Measurements from ENCODE around the gene STMP1.
"Not testable (repeated sequence)": the region's sequence is repeated elsewhere in the genome, so short reads cannot be mapped to it uniquely, and the experiment has no call there.

STMP1 gene

GRCh38 chr7:135664046-135664589 lies 1.8 kb downstream of the STMP1 start:
- no peak for DNase-seq (ENCODE audit: low read depth)

- DNase-seq (ENCODE audit: low read depth): no peak
Measured at GRCh38 chr7:135665042-135665441, 2.7 kb downstream of the STMP1 start.

GRCh38 chr7:135666156-135666555 lies 3.8 kb downstream of the STMP1 start:
- no peak for DNase-seq (ENCODE audit: low read depth)

GRCh38 chr7:135666846-135667245 lies 4.5 kb downstream of the STMP1 start:
- DNase-seq (ENCODE audit: low read depth): no peak

DNA sequence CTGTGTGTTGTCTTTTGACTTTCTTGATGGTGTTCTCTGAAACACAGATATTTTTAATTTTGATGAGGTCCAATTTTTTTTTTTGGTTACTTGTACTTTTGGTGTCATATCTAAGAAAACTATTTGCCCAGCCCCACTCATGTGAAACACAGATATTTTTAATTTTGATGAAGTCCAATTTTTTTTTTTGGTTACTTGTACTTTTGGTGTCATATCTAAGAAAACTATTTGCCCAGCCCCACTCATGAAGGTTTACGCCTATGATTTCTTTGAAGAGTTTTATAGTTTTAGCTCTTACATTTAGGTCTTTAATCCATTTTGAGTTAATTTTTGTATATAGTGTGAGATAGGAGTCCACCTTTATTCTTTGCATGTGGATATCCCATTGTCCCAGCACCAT lies 5.3 kb downstream of the STMP1 start:
- DNase-seq (ENCODE audit: low read depth): not testable (repeated sequence)

- not testable (repeated sequence) for DNase-seq (ENCODE audit: low read depth)
Measured at GRCh38 chr7:135668852-135669395, 6.6 kb downstream of the STMP1 start.

DNA sequence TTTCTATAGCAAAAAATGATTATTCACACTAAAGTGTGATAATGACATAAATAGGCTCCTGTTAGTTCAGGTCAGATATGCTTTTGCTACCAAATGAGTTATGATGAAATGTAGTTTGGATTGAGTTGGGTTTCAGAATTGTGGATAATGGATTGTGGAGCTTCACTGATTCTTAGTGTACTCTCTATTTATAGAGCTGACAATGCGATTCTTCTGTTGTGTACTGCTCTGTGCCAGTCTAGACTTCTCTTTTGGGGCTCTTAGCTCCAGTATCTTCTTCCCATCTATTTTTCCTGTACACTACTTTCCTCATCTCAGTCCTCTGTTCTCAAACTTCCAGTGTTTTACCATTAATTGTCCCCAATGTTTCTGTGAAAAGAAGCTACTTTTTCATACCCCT lies 7.5 kb downstream of the STMP1 start:
- no peak for DNase-seq (ENCODE audit: low read depth)

GRCh38 chr7:135670179-135670578 lies 7.9 kb downstream of the STMP1 start:
- DNase-seq (ENCODE audit: low read depth): no peak

DNA sequence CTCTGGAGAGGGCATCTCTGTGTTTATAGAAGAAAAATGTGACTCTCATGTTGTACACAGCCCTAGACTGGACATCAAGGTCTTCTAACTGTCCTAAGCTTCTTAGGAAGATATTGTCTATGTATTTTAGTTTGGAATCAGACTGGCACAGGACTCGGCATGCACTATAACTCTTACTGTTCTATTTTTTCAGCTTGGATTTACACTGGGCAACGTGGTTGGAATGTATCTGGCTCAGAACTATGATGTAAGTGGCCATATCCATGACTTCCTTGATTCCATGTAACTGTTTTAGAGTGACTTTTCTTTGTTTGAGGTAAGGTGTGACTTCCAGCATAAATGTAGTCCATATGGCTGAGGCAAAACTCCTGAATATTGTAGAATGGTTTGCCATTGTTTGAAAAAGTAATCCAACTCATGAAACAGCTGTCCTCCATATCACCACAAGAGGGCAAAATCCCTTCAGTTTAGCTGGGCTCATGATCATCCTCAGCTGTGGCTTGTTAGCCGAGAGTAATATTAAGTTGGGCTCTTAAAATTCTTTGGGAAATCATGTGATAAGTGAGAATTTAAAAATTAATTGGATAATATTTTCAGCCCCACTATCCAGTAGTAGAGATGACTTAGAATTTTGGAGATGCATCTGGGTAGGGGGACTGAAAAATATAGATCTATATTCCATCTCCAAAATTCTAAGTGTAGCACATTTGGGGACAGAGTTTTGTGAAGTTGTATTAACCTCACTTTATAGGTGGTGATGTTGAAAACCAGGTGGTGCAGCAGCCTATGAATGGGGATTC lies 10.4 kb downstream of the STMP1 start:
- no peak for DNase-seq (ENCODE audit: low read depth)

DNA sequence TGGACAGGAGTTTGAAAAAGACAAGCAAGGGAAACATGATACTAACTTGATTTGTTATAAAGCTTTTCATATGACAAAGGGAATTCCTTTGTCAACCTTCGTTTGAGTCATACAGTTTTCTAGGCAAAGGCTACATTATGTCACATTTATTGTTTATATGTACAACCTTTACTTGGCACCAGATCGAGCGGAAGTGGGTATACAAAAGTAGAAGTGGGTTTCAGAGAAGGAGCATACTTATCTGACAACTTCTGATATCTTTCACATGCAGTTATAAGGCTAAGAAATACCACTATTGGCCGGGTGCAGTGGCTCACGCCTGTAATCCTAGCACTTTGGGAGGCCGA lies 11.0 kb downstream of the STMP1 start:
- no peak for DNase-seq (ENCODE audit: low read depth)

DNA sequence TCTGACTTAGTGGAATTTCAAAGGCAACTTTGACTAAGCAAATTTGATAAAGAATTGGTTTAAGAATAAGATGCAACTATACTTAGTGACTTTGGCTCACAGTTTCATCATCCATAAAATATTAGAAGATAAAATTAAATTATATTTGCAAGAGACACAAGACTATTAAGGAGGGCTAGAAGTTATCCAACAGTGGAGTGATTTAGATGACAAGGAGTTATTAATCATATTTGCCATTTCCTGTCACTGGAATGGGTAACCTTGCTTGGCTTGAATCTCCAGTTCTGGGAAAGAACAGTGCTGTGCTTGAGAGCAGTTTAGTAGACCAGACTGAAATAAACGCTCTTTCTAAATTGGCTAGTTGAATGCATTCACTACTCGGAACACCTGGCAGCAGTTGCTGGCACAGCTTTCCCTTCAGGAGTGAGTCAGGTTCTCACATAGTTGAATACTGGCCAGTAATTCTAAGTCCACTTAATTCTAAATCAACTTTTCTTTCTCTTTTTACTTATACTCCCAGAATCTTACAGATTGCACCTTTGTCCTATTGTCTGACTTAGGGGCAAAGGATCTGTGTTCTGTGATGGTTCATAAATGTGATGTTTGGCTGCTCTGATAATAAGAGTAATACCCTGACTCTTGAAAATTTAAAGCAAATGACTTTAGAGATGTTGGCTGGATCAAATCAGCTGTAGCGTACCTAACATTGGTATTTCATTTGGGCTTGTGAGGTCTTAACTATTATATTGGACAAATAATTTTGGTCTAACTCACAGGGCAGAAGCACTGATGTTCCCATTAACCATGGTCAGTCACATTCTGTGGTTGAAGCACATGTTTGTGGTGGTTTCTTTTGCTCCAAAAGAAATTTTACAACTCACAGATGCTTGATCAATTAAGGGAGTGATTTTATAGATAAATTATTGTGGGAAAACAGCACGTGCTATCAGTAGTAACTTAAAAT lies 16.6 kb downstream of the STMP1 start:
- no peak for DNase-seq (ENCODE audit: low read depth)

DNA sequence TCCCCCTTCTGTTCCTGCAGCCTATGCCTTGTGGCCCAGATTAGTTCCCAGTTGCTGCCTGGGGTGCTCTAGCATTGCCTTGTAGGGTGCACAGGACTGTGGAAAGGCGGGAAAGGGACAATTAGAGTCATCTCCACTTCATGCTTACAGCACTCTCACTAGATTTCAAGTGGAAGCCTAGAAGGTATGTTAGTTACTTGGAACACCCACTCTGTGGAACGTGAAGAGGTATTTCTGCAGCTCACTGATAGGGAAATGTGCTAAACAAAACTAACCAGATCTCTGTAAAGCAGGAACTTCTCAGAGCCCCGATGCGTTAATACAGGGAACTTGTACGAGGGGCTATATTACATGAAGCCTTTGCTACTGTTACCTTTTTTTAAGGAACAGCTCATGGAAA lies 19.4 kb downstream of the STMP1 start:
- DNase-seq (ENCODE audit: low read depth): no peak

GRCh38 chr7:135682191-135682590 lies 19.9 kb downstream of the STMP1 start:
- no peak for DNase-seq (ENCODE audit: low read depth)

- no peak for DNase-seq (ENCODE audit: low read depth)
Measured at GRCh38 chr7:135683609-135684008, 21.3 kb downstream of the STMP1 start.

DNA sequence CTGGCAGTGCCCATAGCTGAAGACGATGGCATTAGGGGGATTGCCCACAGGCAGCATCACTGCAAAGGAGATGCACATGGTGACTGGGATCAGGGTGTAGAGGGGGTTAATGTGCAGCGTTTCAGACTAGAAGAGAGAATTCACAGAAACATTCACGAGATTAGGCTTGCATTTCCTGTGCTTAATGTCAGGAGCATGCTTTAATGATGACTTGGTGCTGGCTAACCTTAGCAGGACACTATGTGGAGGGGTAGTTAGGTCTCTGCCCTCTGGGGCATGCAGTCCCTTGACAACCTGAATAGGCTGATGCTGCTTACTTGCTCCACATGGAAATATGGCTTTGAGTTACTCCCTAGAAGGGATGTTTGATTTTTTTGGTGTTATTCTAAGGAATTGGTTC lies 21.8 kb downstream of the STMP1 start:
- no peak for DNase-seq (ENCODE audit: low read depth)

GRCh38 chr7:135684699-135685098 lies 22.4 kb downstream of the STMP1 start:
- no peak for DNase-seq (ENCODE audit: low read depth)

DNA sequence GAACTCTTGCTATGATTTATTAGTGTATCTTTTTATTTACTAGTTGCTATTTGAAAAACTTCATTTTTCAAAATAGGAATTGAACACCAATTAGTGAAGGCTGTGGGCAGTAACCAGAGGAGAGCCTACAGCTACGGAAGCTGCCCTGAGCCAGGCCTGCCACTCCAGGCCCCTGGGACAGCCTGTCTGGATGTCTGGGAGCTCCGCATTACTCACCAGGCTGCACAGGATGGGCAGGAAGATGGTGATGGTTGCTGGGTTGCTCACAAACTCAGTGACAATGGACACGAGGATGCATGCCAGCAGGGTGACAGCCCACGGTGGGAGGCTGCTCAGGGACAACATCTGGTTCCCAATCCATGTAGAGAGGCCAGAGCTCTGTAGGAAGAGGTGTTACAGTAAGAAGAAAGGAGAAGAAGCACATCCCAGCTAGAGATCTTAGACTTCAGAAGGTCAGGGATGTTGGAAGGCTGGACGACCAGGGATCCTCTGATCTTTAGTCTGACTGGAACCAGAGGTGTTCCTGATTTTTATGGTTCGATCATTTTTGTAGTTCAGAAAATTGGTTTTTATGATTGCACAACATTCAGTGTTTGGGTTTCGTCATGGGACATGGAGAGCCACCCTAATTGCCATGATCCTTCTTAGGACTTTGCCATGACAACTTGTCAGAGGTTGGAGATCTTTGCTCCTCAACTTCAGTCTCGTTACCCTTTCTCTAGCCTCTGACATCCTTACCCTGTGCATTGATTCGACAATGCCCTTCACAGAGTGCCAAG lies 23.2 kb downstream of the STMP1 start:
- DNase-seq (ENCODE audit: low read depth): no peak

- no peak for DNase-seq (ENCODE audit: low read depth)
Measured at GRCh38 chr7:135687466-135687865, 25.2 kb downstream of the STMP1 start.

DNA sequence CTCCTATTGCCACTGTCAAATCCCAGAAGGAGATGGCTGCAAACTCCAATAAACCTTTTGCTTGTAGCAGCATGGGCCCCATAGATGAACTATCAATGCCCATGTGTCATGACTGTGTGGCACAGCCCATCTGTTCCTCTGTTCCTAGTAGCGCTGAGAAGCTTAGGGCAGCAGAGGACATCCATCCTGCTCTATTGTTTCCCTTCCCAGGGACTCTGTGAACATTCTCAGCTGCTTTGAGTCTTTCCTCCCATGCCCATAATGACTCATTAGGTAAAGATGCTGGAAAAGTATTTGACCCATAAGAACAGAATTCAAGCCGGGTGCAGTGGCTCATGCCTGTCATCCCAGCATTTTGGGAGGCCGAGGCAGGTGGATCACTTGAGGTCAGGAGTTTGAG lies 28.3 kb downstream of the STMP1 start:
- DNase-seq (ENCODE audit: low read depth): no peak

DNA sequence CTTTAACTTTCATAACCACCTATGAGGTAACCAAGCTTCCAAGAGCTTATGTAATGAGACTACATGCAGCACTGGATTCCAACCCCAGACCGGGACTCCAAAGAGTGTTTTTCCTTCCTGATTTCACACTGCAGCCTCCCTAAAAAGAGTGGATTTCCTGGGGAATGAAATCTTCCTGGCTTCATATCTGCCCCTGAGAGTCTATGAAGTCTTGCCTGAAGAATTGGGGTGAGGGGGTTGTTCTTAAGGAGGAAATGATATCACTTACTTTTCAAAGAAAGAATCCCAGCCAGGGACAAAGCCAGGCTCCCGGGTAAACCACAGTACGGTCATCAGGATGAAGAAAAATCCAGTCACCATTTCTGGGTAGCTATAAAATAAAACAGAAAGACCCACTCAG lies 29.7 kb downstream of the STMP1 start:
- DNase-seq (ENCODE audit: low read depth): no peak

DNA sequence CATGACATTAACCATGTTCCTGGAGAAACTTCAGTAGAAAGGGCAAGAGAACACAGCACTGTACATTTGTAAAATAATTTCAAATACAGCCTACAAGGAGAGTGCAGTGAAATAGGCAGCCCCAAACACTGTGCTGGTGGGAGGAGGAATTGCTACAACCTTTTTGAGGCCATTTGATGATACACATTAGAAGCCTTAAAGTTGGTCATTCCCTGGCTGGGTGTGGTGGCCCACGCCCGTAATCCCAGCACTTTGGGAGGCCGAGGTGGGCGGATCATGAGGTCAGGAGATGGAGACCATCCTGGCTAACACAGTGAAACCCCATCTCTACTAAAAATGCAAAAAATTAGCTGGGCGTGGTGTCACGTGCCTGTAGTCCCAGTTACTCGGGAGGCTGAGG lies 30.3 kb downstream of the STMP1 start:
- DNase-seq (ENCODE audit: low read depth): not testable (repeated sequence)

DNA sequence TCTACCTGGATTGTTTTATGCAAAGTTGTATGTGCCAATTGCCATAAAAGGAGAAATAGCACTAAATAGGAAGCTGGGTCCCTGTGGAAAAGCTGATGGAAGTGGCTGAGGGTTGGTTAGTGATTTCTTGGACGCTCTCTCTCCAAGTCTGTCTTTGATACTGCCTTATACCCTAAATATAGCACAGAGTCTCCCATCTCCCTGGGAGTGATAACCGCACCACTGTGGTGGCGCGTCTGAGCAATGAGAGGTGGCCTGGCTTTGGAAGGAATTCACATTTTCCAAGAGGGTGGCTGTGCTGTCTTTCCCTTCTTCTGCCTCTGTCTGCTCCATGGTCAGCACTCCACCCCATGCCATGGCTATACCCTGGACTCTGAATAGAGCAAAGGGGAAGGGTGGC lies 31.2 kb downstream of the STMP1 start:
- DNase-seq (ENCODE audit: low read depth): no peak
